22Rv1 (cell line): ENCODE measurements around the gene RAPSN.

ENCODE experiments used
- CTCF ChIP-seq: fragments of 450-650 bp; IDR thresholded peaks from 2 replicates; pipeline ENCODE4 v1.5.1; 2017; ENCODE audit warnings: mild to moderate bottlenecking
- ZFX ChIP-seq: fragments of 450-650 bp; IDR thresholded peaks from 2 replicates; pipeline ENCODE4 v1.6.1; 2017; ENCODE audit warnings: antibody characterized with exemption, borderline replicate concordance

- TF ChIP-seq CTCF (no peak), ZFX (no peak)
These were observed 1.0 kb downstream of the RAPSN start for GRCh38 chr11:47447906-47448305.
